HG02678 (cell line): ENCODE measurements around the gene CACNA1B.
"Not testable (repeated sequence)": the region's sequence is repeated elsewhere in the genome, so short reads cannot be mapped to it uniquely, and the experiment has no call there.

Experiments
- ATAC-seq: cut with Tn5 transposase; IDR thresholded peaks from one replicate; pipeline ENCODE4 v1.9.1; 2021; ENCODE audit warnings: mild to moderate bottlenecking, moderate library complexity; ENCODE audit not compliant: unreplicated experiment

The CACNA1B gene

GRCh38 chr9:137884547-137884946 is 7.0 kb downstream of the CACNA1B start:
- ATAC-seq: not testable (repeated sequence)

DNA sequence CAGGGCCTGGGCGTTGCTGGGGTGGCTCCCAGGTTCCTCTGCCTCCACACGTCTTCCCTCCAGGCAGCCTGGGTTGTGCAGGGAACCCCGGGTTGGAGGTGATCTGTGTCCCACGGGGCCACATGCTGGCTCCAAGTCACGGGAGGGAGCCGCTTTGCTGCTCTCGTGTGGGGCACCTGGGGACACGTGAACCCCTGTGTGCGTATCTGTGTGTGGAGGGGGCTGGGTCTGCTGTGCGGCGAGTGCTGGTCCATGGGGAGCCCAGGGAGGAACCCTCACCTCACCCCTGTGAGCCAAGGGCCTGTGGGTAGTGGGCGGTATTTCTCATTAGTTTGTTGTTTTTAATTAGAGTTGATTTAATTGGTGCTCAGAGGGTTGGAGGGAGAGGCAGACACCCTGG is 7.5 kb downstream of the CACNA1B start:
- not testable (repeated sequence) for ATAC-seq

- not testable (repeated sequence) for ATAC-seq
These were observed 11.0 kb downstream of the CACNA1B start for GRCh38 chr9:137888621-137889020.

- not testable (repeated sequence) for ATAC-seq
These were observed 12.4 kb downstream of the CACNA1B start for GRCh38 chr9:137889966-137890365.

GRCh38 chr9:137890768-137891587 is 13.4 kb downstream of the CACNA1B start:
- not testable (repeated sequence) for ATAC-seq

DNA sequence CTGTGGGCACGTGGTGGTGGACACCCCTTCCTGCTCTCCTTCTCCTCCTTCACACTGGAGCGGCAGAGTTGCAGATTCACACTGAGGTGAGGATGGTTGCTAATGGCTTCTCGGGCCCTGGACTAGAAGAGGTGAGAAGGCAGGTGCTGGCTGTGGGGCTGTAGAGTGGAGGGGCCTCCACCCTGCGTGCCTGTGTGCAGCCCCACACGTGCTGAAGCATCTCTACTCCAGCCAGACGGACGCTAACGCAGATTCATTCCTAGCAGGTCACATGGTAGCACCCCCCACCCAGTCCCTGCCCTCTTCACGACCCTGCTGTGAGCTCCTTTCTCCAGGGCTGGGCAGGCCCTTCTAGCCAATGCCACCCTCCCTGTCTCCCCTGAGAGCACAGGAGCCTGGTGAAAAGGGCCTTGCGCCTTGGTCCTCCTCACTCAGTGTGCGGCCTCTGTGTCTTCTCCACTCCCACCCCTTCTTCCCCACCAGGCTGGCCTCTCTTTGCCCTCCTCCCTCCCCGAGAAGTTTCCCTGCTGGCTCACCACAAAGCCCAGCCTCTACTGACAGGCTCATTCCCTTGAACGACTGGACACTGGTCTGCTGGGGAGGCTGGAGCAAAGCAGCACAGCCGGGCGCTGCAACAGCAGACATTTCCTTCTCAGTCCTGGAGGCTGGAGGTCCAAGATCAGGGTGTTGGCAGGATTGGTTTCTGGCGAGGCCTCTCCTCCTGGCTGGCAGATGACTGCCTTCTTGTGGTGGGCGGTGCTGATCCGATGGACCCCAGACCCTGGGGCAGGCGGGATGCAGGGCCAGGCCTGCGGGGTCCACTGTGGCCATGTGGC is 14.2 kb downstream of the CACNA1B start:
- no peak for ATAC-seq

DNA sequence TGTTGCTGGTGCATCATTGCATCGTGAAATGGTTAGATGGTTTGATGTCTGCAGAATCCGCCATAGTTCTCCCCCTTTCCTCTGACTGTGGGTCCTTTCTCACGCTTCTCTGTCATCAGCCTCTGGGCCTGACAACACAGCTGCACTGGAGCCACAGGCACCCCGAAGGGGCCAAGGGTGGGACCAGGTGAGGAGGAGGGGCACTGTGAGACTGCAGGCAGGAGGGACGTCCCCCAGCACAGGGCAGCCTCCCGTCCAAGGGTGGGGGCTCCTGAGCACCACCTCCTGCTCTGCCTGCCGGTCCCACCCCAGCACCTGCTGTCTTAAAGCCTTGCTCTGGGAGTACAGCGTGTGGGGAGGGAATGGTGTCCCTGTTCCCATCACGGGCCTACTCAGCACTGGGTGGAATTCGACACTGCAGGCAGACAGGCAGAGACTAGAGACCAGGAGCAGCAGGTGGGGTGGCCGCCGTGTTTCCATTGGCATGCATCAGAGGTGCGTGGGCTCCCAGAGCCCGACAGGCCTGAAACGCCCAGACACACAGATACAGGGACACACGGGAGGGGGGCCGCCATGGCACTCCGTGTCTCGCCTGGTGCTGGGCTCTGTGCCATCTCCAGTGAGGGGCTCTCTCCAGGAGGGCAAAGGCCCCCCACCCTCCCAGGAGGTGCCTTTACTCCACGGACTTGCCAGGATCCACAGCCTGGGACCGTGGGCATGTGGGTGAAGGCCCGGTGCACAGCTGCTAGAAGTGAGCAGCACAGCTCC is 15.0 kb downstream of the CACNA1B start:
- ATAC-seq: no peak

DNA sequence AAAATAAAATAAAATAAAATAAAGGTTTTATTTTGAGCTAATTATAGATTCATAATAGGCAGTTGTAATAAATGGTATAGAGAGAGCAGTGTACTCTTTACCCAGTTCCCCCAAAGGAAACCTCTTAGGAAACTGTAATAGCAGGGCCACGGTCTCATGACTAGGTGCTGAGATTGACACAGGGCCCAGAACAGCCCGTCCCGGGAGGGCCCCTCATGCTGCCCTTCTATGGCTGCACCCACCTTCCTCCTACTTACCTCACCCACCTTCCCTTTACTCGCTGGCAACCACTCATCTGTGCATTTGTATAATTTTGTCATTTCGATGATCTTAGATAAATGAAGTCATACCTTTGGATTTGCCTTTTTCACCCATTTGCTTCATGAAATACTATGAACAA is 16.1 kb downstream of the CACNA1B start:
- ATAC-seq: no peak

DNA sequence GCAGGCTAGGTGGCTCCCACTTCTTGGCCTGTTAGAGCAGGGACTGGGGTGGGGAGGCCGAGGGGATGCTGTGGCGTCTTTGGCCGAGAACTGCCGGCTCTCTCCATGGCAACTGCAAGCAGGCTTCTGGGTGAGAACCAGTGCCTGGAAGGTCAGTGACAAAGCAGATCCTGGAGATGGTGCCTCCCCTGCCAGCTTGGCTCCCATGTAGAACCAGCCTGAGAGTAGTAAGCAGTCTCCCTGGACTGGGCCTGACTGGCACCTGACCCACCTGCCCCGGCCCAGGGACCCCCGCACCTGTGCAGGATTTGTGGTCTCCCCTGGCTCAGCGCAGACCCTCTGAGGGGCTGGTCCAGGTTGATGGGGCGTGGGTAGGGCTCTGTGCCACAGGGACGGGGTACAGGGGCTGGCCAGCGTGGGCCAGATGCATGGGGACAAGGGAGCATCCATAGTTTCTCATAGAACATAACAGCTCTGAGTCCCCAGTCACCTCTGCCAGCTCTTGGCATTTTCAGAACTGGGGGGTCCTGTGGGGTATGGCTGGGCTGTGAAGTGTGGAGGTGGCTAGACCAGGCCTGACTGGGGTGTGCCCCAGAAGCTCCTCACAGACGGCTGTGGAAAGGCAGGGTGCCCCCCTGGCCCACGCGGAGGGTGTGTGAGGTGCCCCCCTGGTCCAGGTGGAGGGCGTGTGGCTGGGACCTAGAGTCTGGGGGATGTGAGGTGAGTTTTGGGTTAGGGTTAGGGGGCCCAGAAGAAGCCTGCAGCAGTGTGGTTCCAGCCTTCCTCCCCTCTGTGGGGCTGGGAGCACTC is 22.2 kb downstream of the CACNA1B start:
- ATAC-seq: no peak

- ATAC-seq: no peak
These were observed 23.2 kb downstream of the CACNA1B start for GRCh38 chr9:137900584-137901310.

- no peak for ATAC-seq
These were observed 25.1 kb downstream of the CACNA1B start for GRCh38 chr9:137902646-137903045.

- no peak for ATAC-seq
These were observed 28.2 kb downstream of the CACNA1B start for GRCh38 chr9:137905740-137906139.

DNA sequence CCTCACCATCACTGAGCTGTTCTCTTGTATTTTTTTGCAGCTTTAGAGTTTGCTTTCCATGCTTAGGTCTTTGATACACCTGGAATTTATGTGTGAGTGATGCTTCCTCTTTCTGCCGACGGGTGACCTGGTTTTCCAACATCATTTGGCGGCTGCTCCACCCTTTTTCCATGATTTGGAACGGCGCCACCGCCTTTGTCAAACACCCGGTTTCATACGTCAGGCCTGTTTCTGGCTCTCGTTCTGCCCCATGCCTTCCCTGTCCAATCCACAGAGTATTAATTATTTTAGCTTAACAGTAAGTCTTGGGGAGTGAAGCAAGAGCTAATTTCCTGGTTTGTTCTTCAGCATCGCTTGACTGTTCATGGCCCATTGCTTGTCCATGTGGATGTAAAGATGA is 30.2 kb downstream of the CACNA1B start:
- ATAC-seq: no peak

- no peak for ATAC-seq
These were observed 35.1 kb downstream of the CACNA1B start for GRCh38 chr9:137912671-137913070.

- ATAC-seq: no peak
These were observed 35.5 kb downstream of the CACNA1B start for GRCh38 chr9:137913132-137913531.

DNA sequence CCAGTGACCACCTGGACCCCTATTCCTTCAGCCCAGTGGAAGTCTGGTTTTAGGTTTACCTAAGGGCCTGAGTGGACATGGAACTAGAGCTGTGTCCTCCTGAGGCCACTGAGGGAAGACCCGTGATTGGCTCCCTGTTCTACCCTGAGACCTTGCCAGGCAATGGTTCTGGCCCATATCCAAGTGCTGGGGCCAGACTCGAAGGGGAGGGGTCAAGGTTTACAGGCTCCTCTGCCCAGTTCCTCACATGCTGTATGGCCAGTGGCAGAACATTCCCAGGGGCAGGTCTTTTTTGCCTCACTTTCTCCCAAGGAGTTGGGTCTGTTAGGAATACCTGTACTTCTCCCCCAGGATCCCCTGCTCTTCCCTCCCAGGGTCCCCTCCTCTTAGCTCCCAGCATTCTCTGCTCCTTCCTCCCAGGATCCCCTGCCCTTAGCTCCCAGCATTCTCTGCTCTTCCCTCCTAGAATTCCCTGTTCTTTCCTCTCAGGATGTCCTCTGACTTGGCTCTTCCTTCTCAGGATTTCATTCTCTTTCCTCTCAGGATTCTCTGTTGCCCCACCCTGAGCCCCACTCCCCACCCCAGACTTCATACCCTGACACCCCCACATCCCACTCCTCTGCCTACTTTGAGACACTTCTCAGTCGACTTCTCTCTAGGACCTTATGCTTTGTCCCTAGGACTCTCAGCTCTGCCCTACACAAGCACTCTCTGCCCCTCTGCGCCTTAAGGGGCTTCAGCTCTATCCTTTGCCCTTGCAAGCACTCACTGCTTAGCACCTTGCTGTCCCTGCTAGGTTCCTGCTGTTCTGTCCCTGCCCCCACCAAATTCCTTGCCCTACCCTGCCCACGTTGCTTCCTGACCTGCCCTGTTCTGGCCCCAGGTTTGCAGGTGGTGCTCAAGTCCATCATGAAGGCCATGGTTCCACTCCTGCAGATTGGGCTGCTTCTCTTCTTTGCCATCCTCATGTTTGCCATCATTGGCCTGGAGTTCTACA is 36.5 kb downstream of the CACNA1B start:
- no peak for ATAC-seq

- ATAC-seq: no peak
These were observed 39.0 kb downstream of the CACNA1B start for GRCh38 chr9:137916540-137916939.

DNA sequence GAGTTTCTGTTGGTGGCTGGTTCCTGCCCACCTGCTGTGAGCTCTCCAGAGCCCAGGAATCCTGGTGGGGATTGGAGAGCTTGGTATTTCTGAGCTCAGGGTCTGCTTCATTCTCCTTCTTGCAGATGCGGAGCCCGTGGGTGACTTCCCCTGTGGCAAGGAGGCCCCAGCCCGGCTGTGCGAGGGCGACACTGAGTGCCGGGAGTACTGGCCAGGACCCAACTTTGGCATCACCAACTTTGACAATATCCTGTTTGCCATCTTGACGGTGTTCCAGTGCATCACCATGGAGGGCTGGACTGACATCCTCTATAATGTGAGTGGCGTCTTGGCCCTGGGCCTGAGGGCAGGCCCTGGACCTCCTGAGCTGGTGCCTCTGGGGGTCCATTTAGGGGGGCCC is 39.5 kb downstream of the CACNA1B start:
- no peak for ATAC-seq

GRCh38 chr9:137917795-137918194 is 40.2 kb downstream of the CACNA1B start:
- no peak for ATAC-seq
